GM10248 (cell line): Measurements from ENCODE around the gene CNTN1.

Experiments used
- CTCF ChIA-PET: fragments of 300-600 bp; sonication (Branson Sonifier 250); formaldehyde crosslinking; extraction: SDS; loops from one replicate; lab custom pipeline; 2021; ENCODE audit warnings: antibody characterized with exemption; lab: Yijun Ruan, JAX
- POLR2A ChIA-PET: fragments of 350-650 bp; sonication (Branson Sonifier 250); formaldehyde crosslinking; extraction: SDS; loops from one replicate; lab custom pipeline; 2020; ENCODE audit warnings: antibody characterized with exemption; lab: Yijun Ruan, JAX
- DNase-seq: peaks from one replicate; pipeline ENCODE4 v3.0.0; 2012; ENCODE audit errors: extremely low spot score
- TF ChIP-seq, protein P1 (sequence below): IDR thresholded peaks from 2 replicates; pipeline ENCODE4 v1.5.1; 2012; ENCODE audit warnings: mild to moderate bottlenecking, low read depth; ENCODE audit errors: extremely low read depth, missing control alignments, control extremely low read depth

The CNTN1 gene

DNA sequence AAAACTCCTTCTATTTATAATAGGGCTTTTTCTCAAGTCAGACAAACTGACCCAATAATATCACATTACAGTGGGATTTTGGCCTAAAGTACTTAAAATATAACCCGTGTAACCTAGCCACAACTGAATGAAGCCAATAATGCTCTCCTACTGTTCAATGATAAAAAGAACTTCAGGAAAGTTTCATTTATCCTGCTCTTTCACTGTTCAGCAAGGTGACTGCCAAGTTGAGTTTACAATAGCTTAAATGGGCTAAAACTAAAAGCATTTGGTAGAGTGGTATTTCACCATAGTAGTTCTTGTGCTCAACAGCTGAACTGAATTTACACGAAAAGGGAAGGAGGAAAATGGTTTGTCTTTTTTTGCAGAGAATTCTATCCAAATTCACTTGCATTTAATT is 49.8 kb downstream of the CNTN1 start:
- TF ChIP-seq, protein P1, sequence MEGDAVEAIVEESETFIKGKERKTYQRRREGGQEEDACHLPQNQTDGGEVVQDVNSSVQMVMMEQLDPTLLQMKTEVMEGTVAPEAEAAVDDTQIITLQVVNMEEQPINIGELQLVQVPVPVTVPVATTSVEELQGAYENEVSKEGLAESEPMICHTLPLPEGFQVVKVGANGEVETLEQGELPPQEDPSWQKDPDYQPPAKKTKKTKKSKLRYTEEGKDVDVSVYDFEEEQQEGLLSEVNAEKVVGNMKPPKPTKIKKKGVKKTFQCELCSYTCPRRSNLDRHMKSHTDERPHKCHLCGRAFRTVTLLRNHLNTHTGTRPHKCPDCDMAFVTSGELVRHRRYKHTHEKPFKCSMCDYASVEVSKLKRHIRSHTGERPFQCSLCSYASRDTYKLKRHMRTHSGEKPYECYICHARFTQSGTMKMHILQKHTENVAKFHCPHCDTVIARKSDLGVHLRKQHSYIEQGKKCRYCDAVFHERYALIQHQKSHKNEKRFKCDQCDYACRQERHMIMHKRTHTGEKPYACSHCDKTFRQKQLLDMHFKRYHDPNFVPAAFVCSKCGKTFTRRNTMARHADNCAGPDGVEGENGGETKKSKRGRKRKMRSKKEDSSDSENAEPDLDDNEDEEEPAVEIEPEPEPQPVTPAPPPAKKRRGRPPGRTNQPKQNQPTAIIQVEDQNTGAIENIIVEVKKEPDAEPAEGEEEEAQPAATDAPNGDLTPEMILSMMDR: no peak
- DNase-seq: no peak
- ChIA-PET CTCF (no interaction called here), POLR2A (no interaction called here)

- TF ChIP-seq, protein P1: no peak
These were observed 53.1 kb downstream of the CNTN1 start for GRCh38 chr12:40745386-40745785.

GRCh38 chr12:40749863-40750262 is 57.6 kb downstream of the CNTN1 start:
- ChIA-PET CTCF (no interaction called here), POLR2A (no interaction called here)
- no peak for DNase-seq
- TF ChIP-seq, protein P1: no peak

More at GRCh38 chr12:40745386-40745785, 53.1 kb downstream of the CNTN1 start:
- ChIA-PET POLR2A (no interaction called here), CTCF (no interaction called here)
- no peak for DNase-seq

GRCh38 chr12:40752011-40752410 is 59.8 kb downstream of the CNTN1 start:
- no peak for DNase-seq
- CTCF ChIA-PET: no interaction called here
- POLR2A ChIA-PET: no interaction called here
- TF ChIP-seq, protein P1: no peak

GRCh38 chr12:40760821-40761220 is 68.6 kb downstream of the CNTN1 start:
- DNase-seq: no peak
- ChIA-PET CTCF (no interaction called here), POLR2A (no interaction called here)
- TF ChIP-seq, protein P1: no peak

GRCh38 chr12:40762072-40762471 is 69.8 kb downstream of the CNTN1 start:
- no peak for DNase-seq
- POLR2A ChIA-PET: no interaction called here

More at GRCh38 chr12:40762072-40762471, 69.8 kb downstream of the CNTN1 start:
- CTCF ChIA-PET: interaction anchor here (1.1 kb wide), 1 partner anchor 12 kb away, joined by 3 read pairs; no protein-coding TSS in a partner anchor
- TF ChIP-seq, protein P1: no peak
